ENCODE results near the gene ERG. TPM values are rescaled to one million over a fixed set of nuclear protein-coding genes. Genes with fewer than 3 reads are reported as not detected.

The ERG gene
- total and polyA plus RNA-seq, 2 donors from 2014 or later: 6.6 to 29.6 TPM

DNA sequence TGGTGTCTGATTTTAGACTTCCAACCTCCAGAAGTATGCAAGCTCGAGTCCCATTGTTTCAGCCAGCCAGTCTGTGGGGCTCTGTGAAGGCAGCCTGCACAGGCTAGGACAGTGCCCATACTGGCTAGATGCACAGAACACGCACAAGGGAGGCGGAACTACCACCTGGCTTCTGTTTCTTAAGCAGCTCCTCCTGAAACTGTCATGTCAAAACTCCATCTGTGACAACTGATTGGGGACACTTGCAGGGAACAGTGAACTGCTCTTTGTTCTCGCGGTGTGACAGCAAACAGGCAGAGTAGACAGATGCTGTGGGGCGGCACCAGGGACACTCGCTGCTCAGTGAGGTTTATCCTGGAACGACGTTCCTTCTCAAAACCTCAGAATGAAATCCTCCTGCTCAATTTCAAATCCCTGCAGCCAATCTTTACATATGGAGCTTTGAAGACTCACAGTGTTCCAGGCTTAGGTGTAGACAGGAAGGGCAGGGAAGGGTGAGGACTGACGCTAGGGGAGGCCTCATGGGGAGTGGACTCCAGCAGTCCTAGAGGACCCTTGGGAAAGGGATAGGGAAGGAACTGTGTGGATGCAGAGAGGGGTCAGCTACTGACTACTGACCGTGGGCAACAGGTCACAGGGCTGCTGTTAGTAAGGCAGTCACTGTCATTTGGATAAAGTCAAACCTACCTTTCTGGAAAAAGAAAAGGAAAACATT is 73.8 kb downstream of the ERG start:
- Histone ChIP-seq H3K36me3 (ENCODE audit: control insufficient read depth in 2 of 3, insufficient read depth in 3 of 3, low read length in 3 of 3) (no peaks in the 10 kb centered on the region), H3K9ac (ENCODE audit: low read length in 3 of 3) (no peak overlapping the region), H3K27ac (ENCODE audit: low read depth in 2 of 2, low read length in 2 of 2) (no peak overlapping the region), H3K4me3 (ENCODE audit: low read length in 3 of 3) (no peak overlapping the region), H3K27me3 (ENCODE audit: control insufficient read depth, insufficient read depth, low read length) (no peaks in the 10 kb centered on the region), H3K4me1 (ENCODE audit: control insufficient read depth in 2 of 3, insufficient read depth in 2 of 3, low read depth in 1 of 3, low read length in 3 of 3) (no peaks in the 10 kb centered on the region), H3K9me3 (ENCODE audit: control insufficient read depth in 2 of 3, insufficient read depth in 1 of 3, low read length in 3 of 3) (no peaks in the 10 kb centered on the region)
- FAIRE-seq (no peak), DNase-seq (no peak)
- intact Hi-C loops (cut with DNase I): no loop called here
- no peak for TF ChIP-seq CTCF (IDR thresholded peaks at IDR 0.05; ENCODE audit: borderline replicate concordance, extremely low read depth, insufficient read depth)

DNA sequence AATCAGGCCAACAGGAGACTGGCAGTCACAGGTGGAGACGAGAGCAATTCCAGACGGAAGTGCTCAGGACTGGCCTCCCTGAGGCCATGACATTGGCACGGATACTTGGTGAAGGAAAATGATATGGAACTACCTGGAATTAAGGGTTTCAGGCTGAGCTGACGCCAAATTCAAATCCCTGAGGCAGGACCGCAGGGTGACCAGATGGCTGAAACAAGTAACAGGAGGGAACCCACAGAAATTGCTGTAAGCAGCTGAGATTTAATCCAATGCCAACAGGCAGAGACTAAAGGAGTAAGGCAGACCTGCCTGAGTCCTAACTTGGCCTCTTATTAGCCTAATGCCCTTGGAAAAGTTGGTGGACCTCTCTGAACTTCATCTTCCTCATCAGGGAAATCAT is 76.2 kb downstream of the ERG start:
- no peak overlapping the region for H3K4me3 ChIP-seq (ENCODE audit: low read length in 3 of 3)
- H3K27me3 ChIP-seq (ENCODE audit: control insufficient read depth, insufficient read depth, low read length): no peaks in the 10 kb centered on the region
- no peak overlapping the region for H3K27ac ChIP-seq (ENCODE audit: low read depth in 2 of 2, low read length in 2 of 2)
- no peaks in the 10 kb centered on the region for H3K36me3 ChIP-seq (ENCODE audit: control insufficient read depth in 2 of 3, insufficient read depth in 3 of 3, low read length in 3 of 3)
- no peaks in the 10 kb centered on the region for H3K4me1 ChIP-seq (ENCODE audit: control insufficient read depth in 2 of 3, insufficient read depth in 2 of 3, low read depth in 1 of 3, low read length in 3 of 3)
- intact Hi-C loops (cut with DNase I): no loop called here
- no peak for FAIRE-seq
- H3K9me3 ChIP-seq (ENCODE audit: control insufficient read depth in 2 of 3, insufficient read depth in 1 of 3, low read length in 3 of 3): no peaks in the 10 kb centered on the region
- no peak for TF ChIP-seq CTCF (IDR thresholded peaks at IDR 0.05; ENCODE audit: borderline replicate concordance, extremely low read depth, insufficient read depth)
- H3K9ac ChIP-seq (ENCODE audit: low read length in 3 of 3): no peak overlapping the region
- no peak for DNase-seq

DNA sequence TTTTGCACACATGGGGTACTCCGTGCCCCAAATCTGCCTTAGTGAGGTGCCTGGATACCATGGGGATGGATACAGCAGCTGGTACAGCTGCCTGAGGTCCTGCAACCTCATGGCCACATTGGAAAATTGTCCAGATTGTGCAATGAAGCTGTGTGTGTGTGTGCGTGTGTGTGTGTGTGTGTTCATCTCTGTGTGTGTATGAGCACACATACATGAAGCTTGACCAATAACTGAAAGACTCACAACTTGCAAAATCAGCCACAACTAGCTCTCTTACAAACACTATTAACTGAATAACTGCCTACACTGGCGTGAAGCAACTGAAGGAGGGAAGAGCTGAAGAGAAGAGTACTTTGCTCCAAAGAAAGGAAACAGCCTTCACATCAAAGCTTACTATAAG is 78.1 kb downstream of the ERG start:
- FAIRE-seq (no peak), DNase-seq (no peak)
- Histone ChIP-seq H3K27me3 (ENCODE audit: control insufficient read depth, insufficient read depth, low read length) (no peaks in the 10 kb centered on the region), H3K9ac (ENCODE audit: low read length in 3 of 3) (no peak overlapping the region), H3K27ac (ENCODE audit: low read depth in 2 of 2, low read length in 2 of 2) (no peak overlapping the region), H3K4me3 (ENCODE audit: low read length in 3 of 3) (no peak overlapping the region), H3K4me1 (ENCODE audit: control insufficient read depth in 2 of 3, insufficient read depth in 2 of 3, low read depth in 1 of 3, low read length in 3 of 3) (no peaks in the 10 kb centered on the region), H3K36me3 (ENCODE audit: control insufficient read depth in 2 of 3, insufficient read depth in 3 of 3, low read length in 3 of 3) (no peaks in the 10 kb centered on the region), H3K9me3 (ENCODE audit: control insufficient read depth in 2 of 3, insufficient read depth in 1 of 3, low read length in 3 of 3) (no peaks in the 10 kb centered on the region)
- no peak for TF ChIP-seq CTCF (IDR thresholded peaks at IDR 0.05; ENCODE audit: borderline replicate concordance, extremely low read depth, insufficient read depth)
- intact Hi-C loops (cut with DNase I): no loop called here

- H3K9me3 ChIP-seq (ENCODE audit: control insufficient read depth in 2 of 3, insufficient read depth in 1 of 3, low read length in 3 of 3): no peaks in the 10 kb centered on the region
- no peak for FAIRE-seq
- no peak for DNase-seq
- no peak for TF ChIP-seq CTCF (IDR thresholded peaks at IDR 0.05; ENCODE audit: borderline replicate concordance, extremely low read depth, insufficient read depth)
- no peak overlapping the region for H3K9ac ChIP-seq (ENCODE audit: low read length in 3 of 3)
- H3K4me1 ChIP-seq (ENCODE audit: control insufficient read depth in 2 of 3, insufficient read depth in 2 of 3, low read depth in 1 of 3, low read length in 3 of 3): no peaks in the 10 kb centered on the region
- no peak overlapping the region for H3K4me3 ChIP-seq (ENCODE audit: low read length in 3 of 3)
- H3K27ac ChIP-seq (ENCODE audit: low read depth in 2 of 2, low read length in 2 of 2): no peak overlapping the region
- no peaks in the 10 kb centered on the region for H3K36me3 ChIP-seq (ENCODE audit: control insufficient read depth in 2 of 3, insufficient read depth in 3 of 3, low read length in 3 of 3)
- intact Hi-C loops (cut with DNase I): no loop called here
- no peaks in the 10 kb centered on the region for H3K27me3 ChIP-seq (ENCODE audit: control insufficient read depth, insufficient read depth, low read length)
These were observed 80.6 kb downstream of the ERG start for GRCh38 chr21:38417726-38418125.
